WI38 (cell line): ENCODE data around the gene PGAP6.

ENCODE experiments used
- H3K4me3 ChIP-seq: 2 replicates; pipeline ENCODE4 v1.5.1; 2011; ENCODE audit warnings: low read depth, mild to moderate bottlenecking, control low read depth, low read length
- TF ChIP-seq, protein P1 (sequence below): IDR thresholded peaks from 2 replicates; pipeline ENCODE4 v1.5.1; 2012; ENCODE audit warnings: low read depth, mild to moderate bottlenecking, control low read depth, low read length

Gene PGAP6

DNA sequence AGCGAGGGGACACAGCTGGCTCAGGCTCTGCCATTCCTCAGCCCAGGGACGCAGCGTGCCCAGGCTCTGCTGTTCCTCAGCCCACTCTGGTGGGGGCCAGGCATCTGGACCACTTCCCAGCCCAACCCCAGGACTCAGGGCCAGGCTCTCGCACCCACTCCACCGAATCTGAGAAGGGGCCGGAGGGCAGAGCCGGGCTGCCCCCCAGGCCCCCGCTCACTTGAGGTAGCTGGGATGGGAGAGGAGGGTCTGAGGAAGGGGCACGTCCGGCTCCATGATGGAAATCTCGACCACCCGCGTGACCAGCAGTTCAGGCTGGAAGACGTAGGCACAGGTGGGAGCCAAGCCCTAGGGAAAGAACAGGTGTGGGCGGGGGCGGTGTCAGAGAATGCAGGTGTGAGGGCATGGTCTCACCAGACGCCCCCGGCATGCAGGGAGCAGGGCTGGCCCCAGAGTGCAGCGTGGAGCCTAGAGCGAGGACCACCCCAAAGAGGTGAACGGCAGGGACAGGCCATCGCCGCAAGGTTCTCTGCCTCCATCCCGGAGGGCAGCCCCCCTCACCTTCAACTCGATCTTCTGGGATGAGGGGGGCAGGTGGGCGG, 4.9 kb downstream of the PGAP6 start:
- H3K4me3 ChIP-seq = no peak overlapping the region
- TF ChIP-seq, protein P1, sequence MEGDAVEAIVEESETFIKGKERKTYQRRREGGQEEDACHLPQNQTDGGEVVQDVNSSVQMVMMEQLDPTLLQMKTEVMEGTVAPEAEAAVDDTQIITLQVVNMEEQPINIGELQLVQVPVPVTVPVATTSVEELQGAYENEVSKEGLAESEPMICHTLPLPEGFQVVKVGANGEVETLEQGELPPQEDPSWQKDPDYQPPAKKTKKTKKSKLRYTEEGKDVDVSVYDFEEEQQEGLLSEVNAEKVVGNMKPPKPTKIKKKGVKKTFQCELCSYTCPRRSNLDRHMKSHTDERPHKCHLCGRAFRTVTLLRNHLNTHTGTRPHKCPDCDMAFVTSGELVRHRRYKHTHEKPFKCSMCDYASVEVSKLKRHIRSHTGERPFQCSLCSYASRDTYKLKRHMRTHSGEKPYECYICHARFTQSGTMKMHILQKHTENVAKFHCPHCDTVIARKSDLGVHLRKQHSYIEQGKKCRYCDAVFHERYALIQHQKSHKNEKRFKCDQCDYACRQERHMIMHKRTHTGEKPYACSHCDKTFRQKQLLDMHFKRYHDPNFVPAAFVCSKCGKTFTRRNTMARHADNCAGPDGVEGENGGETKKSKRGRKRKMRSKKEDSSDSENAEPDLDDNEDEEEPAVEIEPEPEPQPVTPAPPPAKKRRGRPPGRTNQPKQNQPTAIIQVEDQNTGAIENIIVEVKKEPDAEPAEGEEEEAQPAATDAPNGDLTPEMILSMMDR = no peak

DNA sequence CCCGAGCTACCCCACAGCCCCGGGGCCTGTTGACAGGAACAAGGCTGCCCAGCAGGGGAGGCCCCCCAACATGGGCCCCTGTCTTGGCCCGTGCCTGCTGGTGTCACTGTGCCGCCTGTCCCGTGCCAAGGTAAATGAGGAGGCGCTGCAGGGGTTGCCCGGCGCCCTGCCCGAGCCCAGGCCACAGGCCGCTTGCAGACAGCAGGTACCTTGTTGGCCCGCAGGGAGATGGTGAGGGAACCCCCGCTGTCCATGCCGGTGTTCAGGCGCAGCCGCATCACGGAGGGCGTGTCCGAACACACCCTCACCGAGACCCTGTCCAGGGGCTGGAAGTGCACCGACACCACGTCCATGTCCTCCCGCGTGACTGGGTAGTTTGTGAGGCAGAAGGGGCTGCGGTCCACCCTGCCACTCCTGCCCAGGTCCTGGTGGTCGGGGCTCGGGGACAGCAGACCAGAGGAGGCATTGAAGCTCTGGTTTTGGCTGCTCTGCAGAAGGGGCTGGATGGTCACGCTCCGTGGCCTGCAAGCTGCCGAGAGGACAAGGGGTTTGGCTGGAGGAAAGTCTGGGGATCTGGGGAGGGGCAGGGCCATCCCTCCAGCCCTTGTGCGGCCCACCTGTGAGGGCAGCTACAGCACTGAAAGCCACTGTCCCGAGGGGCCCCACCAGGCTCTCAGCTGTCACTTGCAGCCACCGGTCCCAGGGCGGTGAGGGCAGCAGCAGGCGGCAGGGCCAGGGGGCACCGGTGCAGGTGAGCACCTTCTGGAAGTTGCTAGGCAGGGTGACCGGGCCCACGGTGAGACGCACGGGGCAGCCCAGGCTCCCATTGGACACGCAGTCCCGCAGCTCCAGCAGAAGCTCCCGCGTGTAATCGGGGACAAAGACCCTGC, 5.6 kb downstream of the PGAP6 start:
- no peak overlapping the region for H3K4me3 ChIP-seq
- TF ChIP-seq, protein P1 = no peak

DNA sequence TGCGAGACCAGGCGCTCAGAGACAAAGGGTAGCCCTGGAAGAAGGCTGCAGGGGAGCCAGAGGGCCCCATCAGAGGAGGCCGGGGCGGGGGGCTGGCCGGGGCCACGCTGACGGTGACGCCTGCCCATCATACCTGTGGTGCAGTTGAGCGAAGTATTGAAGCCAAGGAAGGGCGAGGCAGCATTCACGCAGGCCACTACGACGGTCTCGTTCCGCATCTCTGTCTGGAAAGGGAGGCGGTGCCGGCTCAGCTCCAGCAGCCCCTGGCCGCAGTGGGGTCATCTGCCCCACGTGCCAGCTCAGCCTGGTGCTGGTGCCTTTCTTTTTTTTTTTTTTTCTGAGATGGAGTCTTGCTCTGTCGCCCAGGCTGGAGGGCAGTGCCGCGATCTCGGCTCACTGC, 6.6 kb downstream of the PGAP6 start:
- TF ChIP-seq, protein P1 = no peak

DNA sequence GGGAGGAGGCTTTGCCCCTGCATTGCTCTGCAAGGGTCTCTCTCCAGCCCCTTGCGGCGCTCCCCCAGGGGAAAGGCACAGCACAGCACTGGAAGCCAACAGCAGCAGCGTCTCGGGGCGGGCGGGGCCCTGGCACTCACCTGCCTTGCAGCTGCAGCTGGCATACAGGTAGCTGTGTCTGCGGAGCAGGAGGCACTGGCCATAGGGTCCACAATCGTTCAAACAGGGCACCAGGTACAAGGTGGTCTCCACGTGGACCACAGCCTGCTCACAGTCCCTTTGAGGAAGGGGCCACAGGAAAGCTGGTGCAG, 7.2 kb downstream of the PGAP6 start:
- H3K4me3 ChIP-seq = no peak overlapping the region
- TF ChIP-seq, protein P1 = no peak

More for the DNA sequence above, 6.6 kb downstream of the PGAP6 start:
- no peak overlapping the region for H3K4me3 ChIP-seq

DNA sequence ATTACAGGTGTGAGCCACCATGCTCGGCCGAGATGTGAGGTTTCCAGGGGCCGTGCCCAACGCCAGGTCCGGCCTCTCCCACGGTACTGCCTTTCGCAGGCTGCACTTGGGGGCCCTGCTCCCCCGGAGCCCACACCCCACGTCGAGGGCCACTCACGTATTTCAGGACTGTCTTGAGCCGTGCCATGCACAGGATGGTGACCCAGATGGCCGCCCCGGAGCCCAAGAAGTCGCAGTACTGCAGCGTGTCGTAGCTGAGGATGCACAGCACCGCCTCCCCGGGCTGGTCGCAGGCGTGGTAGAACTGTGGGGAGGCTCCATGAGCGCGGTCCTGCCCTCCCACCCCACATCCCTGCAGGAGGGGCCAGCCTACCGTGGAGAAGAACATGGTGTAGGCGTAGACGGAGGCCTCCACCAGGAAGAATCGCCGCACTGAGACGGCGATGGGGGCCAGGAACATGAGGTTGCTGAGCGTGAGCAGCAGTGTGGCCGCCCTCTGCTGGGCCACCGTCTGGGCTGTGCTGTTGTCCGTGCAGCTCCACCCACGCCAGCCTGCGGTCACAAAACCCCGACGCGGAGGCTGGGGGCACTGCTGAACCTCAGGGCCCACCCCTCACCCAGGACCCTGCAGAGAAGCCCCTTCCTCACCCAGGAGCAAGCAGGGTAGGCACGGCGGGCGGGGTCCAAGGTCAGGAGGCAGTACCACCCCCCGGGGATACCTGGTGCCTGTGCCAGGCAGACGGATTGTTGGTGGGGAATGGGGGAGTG, 7.7 kb downstream of the PGAP6 start:
- H3K4me3 ChIP-seq = no peak overlapping the region
- TF ChIP-seq, protein P1 = no peak

DNA sequence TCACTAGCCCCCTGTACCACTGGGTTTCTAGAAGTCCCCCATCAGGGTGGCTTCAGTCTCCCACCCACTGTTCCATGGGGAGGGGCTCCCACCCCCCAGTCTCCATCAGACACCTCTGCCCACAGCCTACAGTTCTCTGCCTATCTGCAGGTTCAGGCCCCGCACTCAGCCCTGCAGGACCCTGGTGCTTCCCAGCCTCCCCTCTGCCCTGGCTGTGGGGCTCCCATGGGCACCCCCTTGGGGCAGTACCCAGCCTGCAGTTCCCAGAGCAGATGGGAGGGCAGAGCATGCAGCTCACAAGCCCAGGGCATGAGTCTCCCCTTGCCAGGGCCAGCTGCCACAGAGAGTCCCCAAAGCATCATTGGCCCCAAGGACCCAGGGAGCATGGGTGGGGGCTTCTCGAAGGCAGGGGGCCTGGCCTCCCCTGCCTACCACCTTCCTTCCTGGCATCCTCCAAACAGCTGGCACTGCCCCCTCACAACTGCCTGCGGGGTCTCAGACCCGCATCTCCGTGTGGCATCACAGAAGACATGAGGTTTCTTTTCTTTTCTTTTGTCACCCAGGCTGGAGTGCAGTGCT, 8.7 kb downstream of the PGAP6 start:
- TF ChIP-seq, protein P1 = no peak
- no peak overlapping the region for H3K4me3 ChIP-seq
